ENCODE results near the gene SC5D. TPM values are rescaled to one million over a fixed set of nuclear protein-coding genes. Genes with fewer than 3 reads are reported as not detected.

SC5D gene
- total and polyA plus RNA-seq, 2 of the 4 experiments (the other 2 are of a cell fraction) = 21.3 to 21.7 TPM

GRCh38 chr11:121300313-121300971, 7.9 kb downstream of the SC5D start:
- in situ Hi-C loops (cut with MboI; ENCODE audit: low sequenced_read_pairs) (loop anchor here (25.0 kb wide), 2 partner anchors 912 to 1212 kb away; no protein-coding TSS in a partner anchor), dilution Hi-C loops (cut with HindIII; ENCODE audit: low sequenced_read_pairs, unreplicated experiment) (no loop called here), intact Hi-C loops (cut with micrococcal nuclease) (no loop called here)
- H4K91ac ChIP-seq (ENCODE audit: insufficient read depth, low read depth, low read length) = no peak overlapping the region
- no peak overlapping the region for H3K14ac ChIP-seq (replicated peaks; ENCODE audit: low read depth, low read length)
- H3K4me3 ChIP-seq (ENCODE audit: insufficient read depth, low read depth, low read length) = no peak overlapping the region
- H2BK15ac ChIP-seq (ENCODE audit: low read depth, low read length) = no peak overlapping the region
- DNase-seq (no peak), ATAC-seq (ENCODE audit: low read depth) (no peak)
- no peak overlapping the region for H3K56ac ChIP-seq (ENCODE audit: extremely low read depth, insufficient read depth, low read length)
- H3K23ac ChIP-seq (ENCODE audit: low read depth, low read length) = no peak overlapping the region
- H3K9ac ChIP-seq (ENCODE audit: low read depth, low read length) = no peak overlapping the region
- no peak overlapping the region for H2AFZ ChIP-seq (replicated peaks; ENCODE audit: low read length, poor library complexity)
- no peak overlapping the region for H3K18ac ChIP-seq (ENCODE audit: low read depth, low read length)
- TF ChIP-seq RFX5 (IDR thresholded peaks at IDR 0.05; ENCODE audit: low read depth, low read length) (no peak), POLR2A (IDR thresholded peaks at IDR 0.05; ENCODE audit: low read depth, low read length) (no peak)
- H2AK9ac ChIP-seq (replicated peaks; ENCODE audit: low read depth, low read length, poor library complexity) = no peak overlapping the region
- no peak overlapping the region for H4K8ac ChIP-seq (ENCODE audit: low read depth in 2 of 2, low read length in 2 of 2)
- no peaks in the 10 kb centered on the region for H3K4me1 ChIP-seq (ENCODE audit: control insufficient read depth, insufficient read depth, low read length)
- no peaks in the 10 kb centered on the region for H3K9me3 ChIP-seq (ENCODE audit: control insufficient read depth, insufficient read depth, low read length)
- H3K36me3 ChIP-seq (ENCODE audit: control insufficient read depth, insufficient read depth, low read length) = peaks cover 4% of the 10 kb centered on the region
- WGBS, 2 experiments (ENCODE audit: extremely low coverage in 2 of 2, insufficient read length in 1 of 2) = no CpG with 5 or more reads among the region's 2 CpGs
- H2BK5ac ChIP-seq (ENCODE audit: low read depth, low read length, poor library complexity, severe bottlenecking) = no peak overlapping the region
- H3K27me3 ChIP-seq (ENCODE audit: control insufficient read depth, insufficient read depth, low read length) = no peaks in the 10 kb centered on the region
- H2BK20ac ChIP-seq (ENCODE audit: low read depth, low read length) = no peak overlapping the region
- no peaks in the 10 kb centered on the region; the same call in 1 of the 2 replicates for H3K9me1 ChIP-seq (ENCODE audit: insufficient read depth, low read length)
- CTCF ChIA-PET = interaction anchor here (0.6 kb wide), 1 partner anchor 10 kb away, joined by 4 read pairs; no protein-coding TSS in a partner anchor
- H3K4me2 ChIP-seq (ENCODE audit: low read depth, low read length) = no peak overlapping the region
- no peak overlapping the region for H3K4ac ChIP-seq (ENCODE audit: low read depth, low read length)
- H2BK120ac ChIP-seq (ENCODE audit: low read depth, low read length) = no peak overlapping the region
- no peak overlapping the region for H2AK5ac ChIP-seq (ENCODE audit: low read depth, low read length)
- no peak overlapping the region for H4K5ac ChIP-seq (ENCODE audit: low read depth, low read length)
- BruUV-seq (replicated peaks) = no TSS peak
- no peak overlapping the region for H3K27ac ChIP-seq (ENCODE audit: insufficient read depth, low read length)
- peaks cover 17 to 20% of the 10 kb centered on the region in 2 experiments; a peak in 3 of 4 replicates for H3K79me1 ChIP-seq (ENCODE audit: low read depth in 1 of 2, low read length in 2 of 2)
- POLR2A ChIA-PET (ENCODE audit: unreplicated experiment) = no interaction called here
- H4K20me1 ChIP-seq (ENCODE audit: insufficient read depth, low read length) = no peaks in the 10 kb centered on the region
